Head of caudate nucleus (tissue), 42 donors: ENCODE measurements around the gene CA6.
"Not testable (repeated sequence)": the region's sequence is repeated elsewhere in the genome, so short reads cannot be mapped to it uniquely, and the experiment has no call there.

Experiments
- DNase-seq, 42 donors: peaks; one replicate each; pipeline versions ENCODE4 v3.0.0 to v3.0.0-alpha.2; 2020 to 2021; ENCODE audit warnings: mixed read lengths in 7 of 42
- intact Hi-C: fragments of 100-400 bp; cut with DNase I; formaldehyde crosslinking; loops from one replicate; pipeline ENCODE4 v1.15.0; 2022

CA6 gene

DNA sequence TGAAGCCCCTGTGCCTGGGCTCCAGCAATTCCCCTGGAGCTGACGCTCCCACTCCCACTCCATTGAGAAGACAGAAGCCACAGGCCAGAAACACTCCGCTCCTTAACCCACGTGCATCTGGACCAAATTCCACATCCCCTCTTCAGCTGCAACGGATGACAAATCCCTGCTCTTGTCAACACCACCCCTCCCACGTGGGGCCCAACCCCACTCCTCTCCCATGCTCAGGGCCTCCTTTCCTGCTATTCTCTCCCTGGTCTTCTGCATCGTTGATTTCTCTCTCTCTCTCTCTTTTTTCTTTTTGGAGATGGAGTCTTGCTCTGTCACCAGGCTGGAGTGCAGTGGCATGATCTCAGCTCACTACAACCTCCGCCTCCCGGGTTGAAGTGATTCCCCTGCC is 18.3 kb downstream of the CA6 start:
- intact Hi-C loops = no loop called here

DNA sequence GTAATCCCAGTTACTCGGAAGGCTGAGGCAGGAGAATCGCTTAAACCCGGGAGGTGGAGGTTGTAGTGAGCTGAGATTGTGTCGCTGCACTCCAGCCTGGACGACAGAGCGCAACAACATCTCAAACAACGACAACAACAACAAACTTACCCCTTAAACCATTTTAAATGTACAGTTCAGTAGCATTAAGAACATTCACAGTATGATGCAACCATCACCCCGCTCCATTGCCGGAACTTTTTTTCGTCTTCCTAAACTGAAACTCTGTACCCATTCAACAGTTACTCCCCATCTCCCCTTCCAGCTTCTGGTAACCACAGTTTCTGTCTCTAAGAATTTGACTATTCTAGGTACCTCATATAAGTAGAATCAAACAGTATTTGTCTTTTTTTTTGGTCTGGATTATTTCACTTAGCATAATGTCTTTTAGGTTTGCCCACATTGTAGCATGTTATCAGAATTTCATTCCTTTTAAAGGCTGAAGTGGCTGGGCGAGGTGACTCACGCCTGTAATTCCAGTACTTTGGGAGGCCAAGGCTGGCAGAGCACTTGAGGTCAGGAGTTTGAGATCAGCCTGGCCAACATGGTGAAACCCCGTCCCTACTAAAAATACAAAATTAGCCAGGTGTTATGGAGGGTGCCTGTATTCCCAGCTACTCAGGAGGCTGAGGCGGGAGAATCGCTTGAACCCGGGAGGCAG is 19.6 kb downstream of the CA6 start:
- no peak for DNase-seq
- intact Hi-C loops = no loop called here

More for the DNA sequence above, 18.3 kb downstream of the CA6 start:
- no peak for DNase-seq

DNA sequence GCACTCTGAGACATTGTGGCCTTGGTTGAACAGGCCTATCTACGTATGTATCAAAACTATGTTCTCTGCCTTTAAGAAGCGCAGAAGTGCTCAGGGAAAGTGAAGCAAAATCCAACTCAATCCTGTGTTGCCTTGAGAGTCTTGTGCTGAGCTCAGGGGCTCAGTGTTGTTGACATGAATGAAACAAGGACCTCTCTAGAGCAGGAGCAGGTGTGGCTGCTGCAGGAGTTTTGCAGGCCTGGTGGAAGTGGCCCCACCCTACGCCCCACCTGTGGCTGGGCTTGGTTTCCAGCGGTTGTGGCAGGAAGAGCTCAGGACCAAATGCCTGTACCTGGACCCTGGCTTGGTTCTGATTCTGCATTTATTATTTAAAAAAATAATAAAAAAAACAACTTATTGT is 20.9 kb downstream of the CA6 start:
- no peak for DNase-seq
- intact Hi-C loops = no loop called here

DNA sequence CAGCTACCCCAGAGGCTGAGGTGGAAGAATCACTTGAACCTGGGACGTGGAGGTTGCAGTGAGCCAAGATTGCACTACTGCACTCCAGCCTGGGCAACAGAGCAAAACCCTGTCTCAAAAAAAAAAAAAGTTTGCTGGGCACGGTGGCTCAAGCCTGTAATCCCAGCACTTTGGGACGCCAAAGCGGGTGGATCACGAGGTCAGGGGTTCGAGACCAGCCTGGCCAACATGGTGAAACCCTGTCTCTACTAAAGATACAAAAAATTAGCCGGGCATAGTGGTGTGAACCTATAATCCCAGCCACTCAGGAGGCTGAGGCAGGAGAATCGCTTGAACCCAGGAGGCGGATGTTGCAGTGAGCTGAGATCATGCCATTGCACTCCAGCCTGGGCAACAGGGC is 23.2 kb downstream of the CA6 start:
- intact Hi-C loops, DNase-seq: not testable (repeated sequence)

DNA sequence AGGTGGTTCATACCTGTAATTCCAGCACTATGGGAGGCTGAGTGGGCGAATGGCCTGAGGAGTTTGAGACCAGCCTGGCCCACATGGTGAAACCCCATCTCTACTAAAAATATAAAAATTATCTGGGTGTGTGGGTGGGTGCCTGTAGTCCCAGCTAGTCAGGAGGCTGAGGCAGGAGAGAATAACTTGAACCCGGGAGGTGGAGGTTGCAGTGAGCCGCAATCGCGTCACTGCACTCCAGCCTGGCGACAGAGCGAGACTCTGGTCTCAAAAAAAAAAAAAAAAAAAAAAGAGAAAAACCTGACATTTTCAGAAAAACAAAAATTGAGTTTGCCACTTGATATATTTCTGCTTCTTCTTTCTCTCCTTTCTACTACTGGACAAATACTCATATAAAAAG is 24.3 kb downstream of the CA6 start:
- DNase-seq = no peak
- intact Hi-C loops = no loop called here

DNA sequence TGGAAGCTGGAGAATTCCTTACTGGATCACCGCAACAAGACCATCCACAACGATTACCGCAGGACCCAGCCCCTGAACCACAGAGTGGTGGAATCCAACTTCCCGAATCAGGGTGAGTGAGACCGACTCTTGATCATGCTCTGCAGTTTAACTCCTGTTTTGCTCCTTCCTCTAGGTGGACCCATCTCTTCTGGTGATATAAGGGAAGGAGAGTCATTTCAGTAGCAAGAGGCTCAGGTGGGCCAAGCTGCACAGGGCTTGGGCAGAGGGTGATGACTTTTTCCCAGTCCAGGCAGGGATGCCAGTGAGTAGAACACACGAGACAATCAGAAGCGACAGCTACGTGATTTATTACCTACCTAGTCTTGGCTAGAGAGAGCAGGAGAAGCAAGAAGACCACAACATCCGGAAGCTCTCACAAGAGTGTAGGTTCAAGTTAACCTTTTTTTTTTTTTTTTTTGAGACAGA is 25.2 kb downstream of the CA6 start:
- intact Hi-C loops = no loop called here
- no peak for DNase-seq

DNA sequence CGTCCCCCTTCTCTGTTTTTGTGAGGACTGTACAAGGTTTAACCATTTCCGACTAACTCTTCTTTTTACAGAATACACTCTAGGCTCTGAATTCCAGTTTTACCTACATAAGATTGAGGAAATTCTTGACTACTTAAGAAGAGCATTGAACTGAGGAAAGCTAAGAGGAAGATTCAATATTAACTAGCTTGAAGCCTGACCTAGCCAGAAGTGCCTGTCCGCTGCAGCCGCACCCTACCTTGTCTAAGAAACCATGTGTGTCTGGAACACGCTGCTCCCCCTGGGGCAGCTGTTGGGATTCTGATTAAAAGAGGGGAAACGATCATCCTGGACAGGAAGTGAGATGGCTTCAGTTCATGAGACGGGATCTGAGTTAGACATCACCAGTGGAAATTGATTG is 28.9 kb downstream of the CA6 start:
- intact Hi-C loops = no loop called here
- peak in 1 of 42 donors; percentile 3 for DNase-seq

DNA sequence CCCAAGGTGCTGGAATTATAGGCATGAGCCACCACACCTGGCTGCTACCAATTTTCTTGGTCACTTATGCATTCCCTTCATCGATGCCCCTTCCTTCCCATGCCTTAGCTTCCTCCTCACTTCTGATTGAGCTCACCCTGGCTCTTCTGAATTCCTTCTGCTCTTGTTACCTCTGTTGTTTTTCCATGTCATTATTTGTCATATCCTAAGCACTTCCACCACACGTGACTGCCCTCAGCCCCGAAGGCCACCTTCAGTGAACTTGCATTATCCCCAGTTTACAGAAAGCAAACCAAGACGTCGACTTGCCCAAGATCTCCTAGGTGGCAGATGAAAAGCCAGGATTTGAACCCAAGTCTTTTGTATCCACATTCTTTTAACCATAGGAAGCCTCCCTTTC is 30.7 kb downstream of the CA6 start:
- intact Hi-C loops = no loop called here
- no peak for DNase-seq

DNA sequence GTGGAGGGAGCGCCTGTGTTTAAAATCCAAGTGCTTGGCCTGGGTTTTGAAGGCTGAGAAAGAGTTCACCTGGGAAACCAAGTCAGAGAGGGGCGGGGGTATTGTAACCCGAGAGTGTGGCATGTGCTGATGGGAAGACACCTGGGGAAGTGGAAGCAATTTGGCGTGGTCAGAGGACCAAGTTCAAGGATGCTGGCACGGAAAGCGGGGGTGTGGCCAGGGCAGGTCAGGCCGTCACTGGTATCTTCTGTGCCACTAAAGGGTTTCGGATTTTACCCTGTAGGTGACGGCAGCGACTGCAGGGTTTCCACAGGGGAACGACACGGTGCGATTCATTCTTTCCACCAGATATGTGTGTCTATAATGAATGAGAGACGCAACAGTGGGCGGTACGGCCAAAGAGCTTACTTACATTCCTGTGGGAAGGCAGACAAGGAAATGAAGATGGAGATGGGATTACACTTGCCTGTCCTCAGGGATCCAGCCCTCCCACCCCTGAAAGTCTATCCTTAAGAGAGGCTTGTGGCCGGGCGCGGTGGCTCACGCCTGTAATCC is 31.3 kb downstream of the CA6 start:
- intact Hi-C loops = no loop called here
- DNase-seq = no peak

DNA sequence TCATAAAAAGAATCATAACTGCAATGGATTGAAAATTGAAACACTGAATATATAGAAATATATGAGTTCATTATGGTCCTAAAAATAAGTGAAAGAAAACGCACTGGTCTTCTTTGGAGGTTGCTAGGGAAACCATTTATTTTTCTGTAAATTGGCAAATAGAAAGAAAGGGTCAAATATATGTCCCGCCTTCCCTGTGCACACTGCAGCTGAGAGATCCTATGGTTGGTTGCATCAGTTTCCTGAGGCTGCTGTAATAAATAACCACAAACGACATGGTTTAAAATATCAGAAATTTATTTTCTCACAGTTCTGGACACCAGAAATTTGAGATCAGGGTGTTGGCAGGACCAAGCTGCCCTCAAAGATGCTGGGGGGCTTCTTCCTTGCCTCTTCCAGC is 35.0 kb downstream of the CA6 start:
- intact Hi-C loops = no loop called here
- no peak for DNase-seq

DNA sequence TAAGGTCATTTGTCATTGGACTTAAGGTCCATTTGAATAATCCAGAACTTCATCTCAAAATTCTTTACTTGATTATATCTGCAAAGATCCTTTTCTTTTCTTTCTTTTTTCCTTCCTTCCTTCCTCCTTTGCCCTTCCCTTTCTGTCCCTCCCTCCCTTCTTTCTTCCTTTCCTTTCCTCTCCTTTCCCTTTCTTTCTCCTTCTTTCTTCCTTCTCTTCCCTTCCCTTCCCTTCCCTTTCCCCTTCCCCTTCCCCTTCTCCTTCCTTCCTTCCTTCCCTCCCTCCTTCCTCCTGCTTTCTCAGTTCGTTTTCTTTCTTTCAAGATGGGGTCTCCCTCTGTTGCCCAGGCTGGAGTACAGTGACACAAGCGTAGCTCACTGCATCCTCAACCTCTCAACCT is 35.5 kb downstream of the CA6 start:
- intact Hi-C loops = no loop called here
- DNase-seq = no peak

DNA sequence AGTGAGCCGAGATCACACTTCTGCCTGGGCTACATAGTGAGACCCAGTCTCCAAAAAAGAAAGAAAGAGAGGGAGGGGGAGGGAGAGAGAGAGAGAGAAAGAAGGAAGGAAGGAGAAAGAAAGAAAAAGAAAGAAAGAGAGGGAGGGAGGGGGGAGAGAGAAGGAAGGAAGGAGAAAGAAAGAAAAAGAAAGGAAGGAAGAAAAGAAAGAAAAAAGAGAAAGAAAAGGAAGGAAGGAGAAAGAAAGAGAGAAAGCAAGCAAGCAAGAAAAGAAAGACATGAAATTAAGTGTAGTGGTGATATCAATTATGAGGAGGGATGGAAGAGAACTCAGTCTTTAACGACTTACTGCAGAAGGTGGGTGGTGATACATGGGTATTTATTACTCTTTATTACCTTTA is 38.5 kb downstream of the CA6 start:
- no peak for DNase-seq
- intact Hi-C loops = no loop called here

DNA sequence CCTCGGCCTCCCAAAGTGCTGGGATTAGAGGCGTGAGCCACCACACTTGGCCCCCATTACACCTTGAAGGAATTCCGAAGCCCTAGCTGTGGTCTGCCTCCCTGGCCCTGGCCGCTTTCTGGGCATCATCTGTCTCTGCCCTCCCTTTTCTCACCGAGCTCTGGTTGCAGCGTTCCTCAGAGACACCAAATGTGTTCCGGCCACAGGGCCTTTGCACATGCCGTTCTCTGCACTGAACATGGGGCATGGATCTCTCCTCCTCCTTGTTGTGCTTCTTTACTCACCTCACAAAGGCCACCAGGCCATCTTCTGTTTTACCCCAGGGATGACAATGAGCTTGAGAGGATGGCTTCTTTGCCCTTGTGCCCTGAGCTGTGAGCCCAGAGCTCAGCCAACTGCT is 39.3 kb downstream of the CA6 start:
- intact Hi-C loops = loop anchor here (5.0 kb wide), 1 partner anchor 68 kb away; no protein-coding TSS in a partner anchor
- no peak for DNase-seq

DNA sequence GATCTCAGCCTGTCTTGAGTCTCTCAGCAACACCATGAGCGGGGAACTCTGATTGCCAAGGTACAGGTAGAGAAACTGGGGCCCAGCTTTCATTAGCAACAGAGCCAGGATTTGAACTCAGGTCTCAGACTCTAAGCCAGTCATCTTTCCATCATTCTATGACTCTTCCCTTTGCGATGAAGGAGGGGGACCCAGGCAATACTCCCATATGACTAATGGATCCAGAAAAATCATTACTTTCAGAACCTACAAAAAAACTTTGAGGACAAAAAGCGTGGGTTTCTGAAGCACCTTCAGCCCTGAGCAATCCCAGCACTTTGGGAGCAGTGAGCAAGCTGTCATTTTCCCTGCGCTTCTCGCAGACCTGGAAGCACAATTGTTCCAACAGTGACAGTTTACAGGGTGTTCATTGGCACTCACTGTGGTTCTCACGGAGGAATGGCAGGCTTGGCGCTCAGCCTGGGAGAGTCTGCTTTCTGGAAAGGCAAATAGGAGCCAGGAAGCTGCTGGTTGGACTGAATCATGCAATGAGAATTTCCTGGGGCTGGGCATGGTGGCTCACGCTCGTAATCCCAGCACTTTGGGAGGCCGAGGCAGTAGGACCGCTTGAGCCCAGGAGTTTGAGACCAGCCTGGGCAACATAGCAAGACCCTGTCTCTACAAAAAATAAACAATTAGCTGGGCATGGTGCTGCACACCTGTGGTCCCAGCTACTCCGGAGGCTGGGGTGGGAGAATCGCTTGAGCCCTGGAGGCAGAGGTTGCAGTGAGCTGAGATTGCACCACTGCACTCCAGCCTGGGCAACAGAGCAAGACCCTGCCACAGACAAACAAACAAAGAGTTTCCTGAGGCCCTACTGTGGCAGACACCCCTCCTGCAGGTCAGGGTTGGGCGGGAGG is 40.5 kb downstream of the CA6 start:
- peak; percentile 23 to 88 (median 64) for DNase-seq
- intact Hi-C loops = loop anchor here (5.0 kb wide), 1 partner anchor 69 kb away; no protein-coding TSS in a partner anchor

DNA sequence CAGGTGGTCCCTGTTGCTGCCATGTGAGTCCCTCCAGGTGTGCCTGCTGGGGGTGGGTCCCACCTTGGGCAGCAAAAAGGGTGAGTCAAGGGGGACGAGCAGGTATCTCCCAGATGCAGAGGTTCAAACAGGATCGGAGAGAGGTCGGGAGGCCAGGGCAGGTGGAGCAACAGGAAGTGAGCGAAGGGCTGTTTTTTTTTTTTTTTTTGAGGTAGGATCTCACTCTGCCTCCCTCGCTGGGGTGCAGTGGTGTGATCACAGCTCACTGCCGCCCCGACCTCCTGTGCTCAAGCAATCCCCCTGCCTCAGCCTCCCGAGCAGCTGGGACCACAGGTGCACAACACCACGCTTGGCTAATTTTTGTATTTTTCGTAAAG is 41.1 kb downstream of the CA6 start:
- DNase-seq = no peak
- intact Hi-C loops = loop anchor here (5.0 kb wide), 1 partner anchor 70 kb away; no protein-coding TSS in a partner anchor

DNA sequence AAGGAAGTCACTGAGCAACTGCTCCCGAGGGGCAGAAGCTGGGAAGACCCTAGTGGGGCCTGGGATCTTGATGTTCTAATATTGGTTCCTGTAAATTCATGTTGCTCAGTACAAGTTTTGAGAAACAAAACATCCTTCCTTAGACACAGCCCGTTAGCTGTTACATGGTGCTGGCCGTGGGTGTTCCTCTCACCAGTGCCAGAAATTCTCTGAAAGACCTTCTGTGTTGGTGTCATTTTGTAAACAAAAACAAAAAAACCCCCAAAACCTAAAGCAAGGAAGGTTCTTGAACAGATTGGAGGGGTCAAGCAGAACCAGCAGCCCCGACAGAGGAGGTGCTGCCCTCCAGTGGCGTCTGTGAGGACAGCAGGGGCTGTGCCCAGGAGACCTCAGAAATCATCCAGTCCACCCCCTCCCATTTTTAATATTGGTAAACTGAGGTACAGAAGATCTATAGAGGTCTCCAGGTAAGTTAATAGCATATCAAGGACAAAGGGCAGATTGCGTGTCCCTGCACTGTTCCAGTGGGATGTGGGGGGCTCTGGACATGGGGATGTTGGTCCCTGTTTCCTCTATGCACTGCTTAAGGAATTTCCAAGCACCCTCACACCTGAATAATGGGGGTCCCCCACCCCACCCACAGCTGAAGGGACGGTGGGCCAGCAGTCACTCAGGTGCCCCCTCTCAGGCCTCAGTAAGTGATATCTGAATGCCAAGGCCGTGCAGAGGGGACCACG is 42.4 kb downstream of the CA6 start:
- peak; percentile 51 to 93 (median 82) for DNase-seq
- intact Hi-C loops = loop anchor here (5.0 kb wide), 1 partner anchor 71 kb away; no protein-coding TSS in a partner anchor

DNA sequence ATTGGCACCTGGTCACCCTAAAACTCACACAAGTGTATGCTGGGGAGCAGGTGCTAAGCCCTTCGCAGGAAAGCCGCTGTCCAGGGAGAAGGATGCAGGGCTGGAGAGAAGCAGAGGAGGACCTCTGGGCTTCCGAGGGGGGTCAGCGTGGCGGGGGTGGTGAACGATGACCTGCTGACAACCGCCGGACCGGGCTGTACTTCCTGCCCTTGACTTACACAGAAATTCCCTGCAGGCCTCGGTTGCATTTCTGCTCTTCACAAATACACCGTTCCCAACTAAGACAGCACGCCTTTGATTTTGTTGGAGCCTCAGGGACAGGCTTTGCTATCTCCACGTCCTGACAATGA is 42.9 kb downstream of the CA6 start:
- no peak for DNase-seq
- intact Hi-C loops = loop anchor here (5.0 kb wide), 1 partner anchor 71 kb away; no protein-coding TSS in a partner anchor

DNA sequence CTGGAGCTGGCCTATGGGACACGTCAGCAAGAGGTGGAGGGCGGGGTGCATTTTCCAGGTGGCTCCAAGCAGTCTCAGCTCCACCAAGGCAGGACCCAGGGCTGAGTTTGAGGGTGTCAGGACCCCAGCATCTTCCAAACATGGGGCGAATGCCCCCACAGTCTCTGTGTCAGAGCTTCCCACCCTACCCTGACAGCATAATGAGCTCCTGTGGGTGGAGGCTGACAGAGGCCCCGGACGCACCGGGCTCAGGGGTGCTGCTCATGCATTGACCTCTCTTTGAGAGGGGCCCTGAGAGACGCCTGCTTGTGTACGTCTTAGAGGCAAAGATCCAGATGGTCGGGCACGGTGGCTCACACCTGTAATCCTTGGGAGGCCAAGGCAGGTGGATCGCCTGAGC is 43.4 kb downstream of the CA6 start:
- intact Hi-C loops = loop anchor here (5.0 kb wide), 1 partner anchor 72 kb away; no protein-coding TSS in a partner anchor
- DNase-seq = peak in 1 of 42 donors; percentile 27

DNA sequence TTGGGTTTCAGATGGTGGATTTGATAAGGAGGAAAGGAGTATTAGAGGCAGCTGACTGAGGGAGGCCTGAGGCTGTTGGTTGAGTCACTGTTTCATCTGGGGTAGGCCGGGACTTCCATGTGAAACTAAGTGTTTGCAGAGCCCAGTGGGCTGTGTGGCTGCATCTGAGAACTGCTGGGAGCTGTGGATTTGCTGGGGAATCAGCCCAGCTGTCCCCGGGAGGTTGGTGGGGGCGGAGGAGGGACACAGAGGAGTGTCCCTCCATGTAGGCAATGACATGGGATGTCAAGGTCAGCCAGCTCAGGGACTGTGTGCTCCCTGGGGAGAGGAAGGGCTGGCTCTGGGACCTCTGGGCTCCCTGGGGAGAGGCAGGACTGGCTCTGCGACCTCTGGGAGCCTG is 44.2 kb downstream of the CA6 start:
- DNase-seq = no peak
- intact Hi-C loops = loop anchor here (5.0 kb wide), 1 partner anchor 73 kb away; no protein-coding TSS in a partner anchor
